MM.1S (cell line): Measurements from ENCODE around the gene TFIP11.

Experiments
- DNase-seq: peaks from one replicate; pipeline ENCODE4 v3.0.0-alpha.2; 2015
- H2AFZ ChIP-seq: fragments of 300-600 bp; sonication (generic); 2 replicates; pipeline ENCODE4 v1.6.0; 2016; ENCODE audit warnings: antibody characterized with exemption, low read length
- H3F3A ChIP-seq: fragments of 300-600 bp; sonication (generic); 2 replicates; pipeline ENCODE4 v1.6.1; 2016; ENCODE audit warnings: mild to moderate bottlenecking, antibody characterized with exemption, low read length, moderate library complexity, mixed read lengths; ENCODE audit not compliant: insufficient read depth
- H3K27ac ChIP-seq: fragments of 300-600 bp; sonication (generic); 2 replicates; pipeline ENCODE4 v1.5.1; 2016; ENCODE audit warnings: mild to moderate bottlenecking, low read length
- H3K27me3 ChIP-seq: fragments of 300-600 bp; sonication (generic); replicated peaks from 2 replicates; pipeline ENCODE4 v1.6.0; 2016; ENCODE audit warnings: low read length; ENCODE audit not compliant: insufficient read depth
- H3K36me3 ChIP-seq: fragments of 300-600 bp; sonication (generic); replicated peaks from 2 replicates; pipeline ENCODE4 v1.6.1; 2016; ENCODE audit warnings: mild to moderate bottlenecking, low read length, mixed read lengths; ENCODE audit not compliant: insufficient read depth
- H3K4me1 ChIP-seq: fragments of 300-600 bp; sonication (generic); 2 replicates; pipeline ENCODE4 v1.6.1; 2016; ENCODE audit warnings: low read length, mixed read lengths
- H3K4me2 ChIP-seq: fragments of 300-600 bp; sonication (generic); 2 replicates; pipeline ENCODE4 v1.6.0; 2016; ENCODE audit warnings: low read depth, low read length
- H3K4me3 ChIP-seq: fragments of 300-600 bp; sonication (generic); 2 replicates; pipeline ENCODE4 v1.5.1; 2016; ENCODE audit warnings: low read length, mixed read lengths
- H3K79me2 ChIP-seq: fragments of 300-600 bp; sonication (generic); 2 replicates; pipeline ENCODE4 v1.6.1; 2016; ENCODE audit warnings: mixed run types, low read length, mixed read lengths
- H3K9ac ChIP-seq: fragments of 300-600 bp; sonication (generic); 2 replicates; pipeline ENCODE4 v1.6.1; 2016; ENCODE audit warnings: low read length, mixed read lengths
- H3K9me2 ChIP-seq: fragments of 300-600 bp; sonication (generic); replicated peaks from 2 replicates; pipeline ENCODE4 v1.6.1; 2016; ENCODE audit warnings: mild to moderate bottlenecking, low read length, mixed read lengths; ENCODE audit not compliant: insufficient read depth
- H3K9me3 ChIP-seq: fragments of 300-600 bp; sonication (generic); replicated peaks from 2 replicates; pipeline ENCODE4 v1.6.1; 2016; ENCODE audit warnings: mild to moderate bottlenecking, low read length, mixed read lengths; ENCODE audit not compliant: insufficient read depth
- H4K20me1 ChIP-seq: fragments of 300-600 bp; sonication (generic); 2 replicates; pipeline ENCODE4 v1.6.1; 2016; ENCODE audit warnings: mild to moderate bottlenecking, low read length, moderate library complexity, mixed read lengths; ENCODE audit not compliant: insufficient read depth
- CTCF ChIP-seq: fragments of 300-600 bp; sonication (generic); IDR thresholded peaks from 2 replicates; pipeline ENCODE4 v1.5.1; 2016; ENCODE audit warnings: antibody characterized with exemption, low read length, mixed read lengths
- EZH2 ChIP-seq: fragments of 300-600 bp; sonication (generic); optimal IDR thresholded peaks from 2 replicates; pipeline ENCODE3; 2017; ENCODE audit warnings: low read depth, mild to moderate bottlenecking, antibody characterized with exemption, low read length, mixed read lengths
- EZH2phosphoT487 ChIP-seq: fragments of 300-600 bp; sonication (generic); IDR thresholded peaks from 2 replicates; pipeline ENCODE4 v1.6.1; 2018; ENCODE audit warnings: antibody characterized with exemption, low read length

TFIP11 gene

GRCh38 chr22:26481694-26482093 is 30.6 kb downstream of the TFIP11 start:
- Histone ChIP-seq H4K20me1 (no peaks in the 10 kb centered on the region), H3K4me3 (no peak overlapping the region), H3K27me3 (no peaks in the 10 kb centered on the region), H3K9me3 (no peaks in the 10 kb centered on the region), H3K4me1 (peaks cover 51% of the 10 kb centered on the region), H2AFZ (no peak overlapping the region), H3K27ac (peak overlapping the region; percentile 19; the same call in 1 of the 2 replicates), H3K79me2 (peaks cover 70% of the 10 kb centered on the region), H3K36me3 (no peaks in the 10 kb centered on the region), H3K9me2 (no peaks in the 10 kb centered on the region), H3F3A (peaks cover 22% of the 10 kb centered on the region), H3K4me2 (peak overlapping the region; percentile 30), H3K9ac (peak overlapping the region; percentile 3; the same call in 1 of the 2 replicates)
- DNase-seq: no peak
- no peak for TF ChIP-seq EZH2
- TF ChIP-seq EZH2phosphoT487: no peak
- no peak for TF ChIP-seq CTCF

GRCh38 chr22:26481112-26481693 is 31.1 kb downstream of the TFIP11 start:
- Histone ChIP-seq H3K4me2 (peak overlapping the region; percentile 48), H3K79me2 (peaks cover 65% of the 10 kb centered on the region), H3K27ac (peak overlapping the region; percentile 19; the same call in 1 of the 2 replicates), H3F3A (peaks cover 22% of the 10 kb centered on the region), H4K20me1 (no peaks in the 10 kb centered on the region), H3K9me2 (no peaks in the 10 kb centered on the region), H3K36me3 (no peaks in the 10 kb centered on the region), H3K4me1 (peaks cover 51% of the 10 kb centered on the region), H3K9ac (peak overlapping the region; percentile 3; the same call in 1 of the 2 replicates), H3K9me3 (no peaks in the 10 kb centered on the region), H3K4me3 (no peak overlapping the region), H2AFZ (no peak overlapping the region), H3K27me3 (no peaks in the 10 kb centered on the region)
- no peak for DNase-seq
- TF ChIP-seq EZH2: no peak
- no peak for TF ChIP-seq CTCF
- TF ChIP-seq EZH2phosphoT487: no peak

- Histone ChIP-seq H3K9me3 (no peaks in the 10 kb centered on the region), H3K4me3 (no peak overlapping the region), H3F3A (peaks cover 22% of the 10 kb centered on the region), H3K79me2 (peaks cover 59% of the 10 kb centered on the region), H2AFZ (no peak overlapping the region), H3K4me1 (peaks cover 48% of the 10 kb centered on the region), H3K27me3 (no peaks in the 10 kb centered on the region), H3K27ac (no peak overlapping the region), H4K20me1 (no peaks in the 10 kb centered on the region), H3K4me2 (peak overlapping the region; percentile 48; the same call in 1 of the 2 replicates), H3K9ac (no peak overlapping the region), H3K9me2 (no peaks in the 10 kb centered on the region), H3K36me3 (no peaks in the 10 kb centered on the region)
- TF ChIP-seq CTCF: no peak
- DNase-seq: no peak
Measured at GRCh38 chr22:26480611-26480932, 31.7 kb downstream of the TFIP11 start.
